Measurements from ENCODE around the gene SULT2B1.

DNA sequence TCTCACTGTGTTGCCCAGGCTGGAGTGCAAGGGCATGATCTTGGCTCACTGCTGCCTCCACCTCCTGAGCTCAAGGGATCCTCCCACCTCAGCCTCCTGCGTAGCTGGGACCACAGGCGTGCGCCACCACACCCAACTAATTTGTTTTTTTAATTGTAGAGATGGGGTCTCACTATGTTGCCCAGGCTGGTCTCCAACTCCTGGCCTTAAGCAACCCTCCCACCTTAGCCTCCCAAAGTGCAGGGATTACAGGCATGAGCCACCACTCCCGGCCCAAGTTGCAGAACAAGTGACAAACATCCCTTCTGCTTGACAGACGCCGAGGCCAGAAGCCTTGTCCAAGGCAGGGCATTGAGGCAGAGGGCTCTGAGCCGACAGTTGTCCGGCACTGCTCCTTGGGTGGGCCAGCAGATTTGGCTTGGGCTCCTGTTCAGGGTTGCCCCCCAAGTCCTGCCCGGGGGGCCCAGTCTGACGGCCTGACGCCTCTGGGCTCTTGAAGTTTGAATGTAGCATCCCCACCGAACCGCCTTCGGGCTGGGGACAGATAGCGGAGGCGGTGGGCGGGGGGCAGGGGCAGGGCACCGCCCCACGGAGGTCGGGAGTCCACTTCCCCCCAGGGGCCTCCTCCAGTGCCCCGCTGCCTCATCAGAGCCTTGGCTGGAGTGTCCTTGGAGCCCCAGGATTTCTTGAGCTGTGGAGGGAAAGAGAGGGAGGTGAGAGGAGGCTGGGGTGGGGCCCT, 48.9 kb downstream of the SULT2B1 start:
- TF ChIP-seq, protein P1, sequence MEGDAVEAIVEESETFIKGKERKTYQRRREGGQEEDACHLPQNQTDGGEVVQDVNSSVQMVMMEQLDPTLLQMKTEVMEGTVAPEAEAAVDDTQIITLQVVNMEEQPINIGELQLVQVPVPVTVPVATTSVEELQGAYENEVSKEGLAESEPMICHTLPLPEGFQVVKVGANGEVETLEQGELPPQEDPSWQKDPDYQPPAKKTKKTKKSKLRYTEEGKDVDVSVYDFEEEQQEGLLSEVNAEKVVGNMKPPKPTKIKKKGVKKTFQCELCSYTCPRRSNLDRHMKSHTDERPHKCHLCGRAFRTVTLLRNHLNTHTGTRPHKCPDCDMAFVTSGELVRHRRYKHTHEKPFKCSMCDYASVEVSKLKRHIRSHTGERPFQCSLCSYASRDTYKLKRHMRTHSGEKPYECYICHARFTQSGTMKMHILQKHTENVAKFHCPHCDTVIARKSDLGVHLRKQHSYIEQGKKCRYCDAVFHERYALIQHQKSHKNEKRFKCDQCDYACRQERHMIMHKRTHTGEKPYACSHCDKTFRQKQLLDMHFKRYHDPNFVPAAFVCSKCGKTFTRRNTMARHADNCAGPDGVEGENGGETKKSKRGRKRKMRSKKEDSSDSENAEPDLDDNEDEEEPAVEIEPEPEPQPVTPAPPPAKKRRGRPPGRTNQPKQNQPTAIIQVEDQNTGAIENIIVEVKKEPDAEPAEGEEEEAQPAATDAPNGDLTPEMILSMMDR (IDR thresholded peaks at IDR 0.05): no peak
- no peak for TF ChIP-seq POLR2A (IDR thresholded peaks at IDR 0.05)

All from body of pancreas (tissue), 4 donors.